Measurements from ENCODE around the gene WNT3. TPM values are rescaled to one million over a fixed set of nuclear protein-coding genes. Genes with fewer than 3 reads are reported as not detected.

The WNT3 gene
- total and polyA plus RNA-seq, 2 experiments from 2014 or later = 2.1 to 3.0 TPM

DNA sequence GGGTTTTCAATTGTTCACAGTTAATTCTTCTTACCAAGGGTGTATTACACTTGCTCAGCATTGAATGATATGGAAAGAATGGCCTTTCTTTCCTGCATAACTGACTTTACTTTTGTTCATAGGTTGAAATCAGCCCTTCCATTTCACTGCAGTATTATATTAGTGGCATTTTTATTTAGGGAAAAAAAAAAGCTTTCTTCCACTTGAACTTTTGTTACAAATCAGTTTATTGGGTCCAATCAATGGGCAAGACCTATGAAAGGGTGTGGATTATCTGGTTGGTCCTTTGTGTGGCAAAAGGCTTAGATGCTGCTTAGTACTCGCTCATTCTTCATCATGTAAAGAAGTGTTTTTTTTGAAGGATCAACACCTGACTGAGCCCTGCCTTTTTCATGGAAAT lies 74.1 kb downstream of the WNT3 start:
- Histone ChIP-seq H3K79me2 (ENCODE audit: insufficient read depth) (no peaks in the 10 kb centered on the region), H3K4me3 (no peak overlapping the region), H3K36me3 (ENCODE audit: low read depth) (no peaks in the 10 kb centered on the region), H3K27me3 (replicated peaks; ENCODE audit: insufficient read depth) (no peaks in the 10 kb centered on the region), H2AFZ (no peak overlapping the region), H3K4me2 (ENCODE audit: unreplicated experiment) (no peak overlapping the region), H3F3A (ENCODE audit: insufficient read depth) (peaks cover 30% of the 10 kb centered on the region), H3K9me3 (ENCODE audit: low read depth) (no peaks in the 10 kb centered on the region), H3K9me2 (ENCODE audit: insufficient read depth) (no peaks in the 10 kb centered on the region), H3K9ac (no peak overlapping the region), H3K27ac (no peak overlapping the region), H3K4me1 (ENCODE audit: insufficient read depth) (peaks cover 30% of the 10 kb centered on the region), H4K20me1 (ENCODE audit: insufficient read depth) (no peaks in the 10 kb centered on the region)
- no peak for DNase-seq
- WGBS, 2 experiments (ENCODE audit: low coverage in 1 of 2, low lambda C conversion rate in 2 of 2, missing lambda C conversion rate in 2 of 2) = 96 to 97% methylated on average over 1 of the region's 1 CpG
- in situ Hi-C loops (cut with MboI) = no loop called here
- no peak for TF ChIP-seq EZH2phosphoT487 (IDR thresholded peaks at IDR 0.05; ENCODE audit: insufficient read depth, low read depth)
- TF ChIP-seq EZH2 (IDR thresholded peaks at IDR 0.05; ENCODE audit: insufficient read depth, poor library complexity, severe bottlenecking) = no peak

- Histone ChIP-seq H4K20me1 (ENCODE audit: insufficient read depth) (no peaks in the 10 kb centered on the region), H3F3A (ENCODE audit: insufficient read depth) (peaks cover 30% of the 10 kb centered on the region), H3K27ac (peak overlapping the region; percentile 79), H2AFZ (peak overlapping the region; percentile 8; the same call in 1 of the 2 replicates), H3K9me3 (ENCODE audit: low read depth) (no peaks in the 10 kb centered on the region), H3K4me3 (no peak overlapping the region), H3K27me3 (replicated peaks; ENCODE audit: insufficient read depth) (no peaks in the 10 kb centered on the region), H3K4me2 (ENCODE audit: unreplicated experiment) (peak overlapping the region; percentile 45), H3K9me2 (ENCODE audit: insufficient read depth) (no peaks in the 10 kb centered on the region), H3K36me3 (ENCODE audit: low read depth) (no peaks in the 10 kb centered on the region), H3K4me1 (ENCODE audit: insufficient read depth) (peaks cover 30% of the 10 kb centered on the region), H3K9ac (peak overlapping the region; percentile 43; the same call in 1 of the 2 replicates), H3K79me2 (ENCODE audit: insufficient read depth) (no peaks in the 10 kb centered on the region)
- peak; percentile 98 for DNase-seq
- TF ChIP-seq EZH2phosphoT487 (IDR thresholded peaks at IDR 0.05; ENCODE audit: insufficient read depth, low read depth) (no peak), EZH2 (IDR thresholded peaks at IDR 0.05; ENCODE audit: insufficient read depth, poor library complexity, severe bottlenecking) (no peak)
- WGBS, 2 experiments (ENCODE audit: low coverage in 1 of 2, low lambda C conversion rate in 2 of 2, missing lambda C conversion rate in 2 of 2) = 30 to 31% methylated on average over 7 of the region's 7 CpGs
- in situ Hi-C loops (cut with MboI) = no loop called here
Observed at GRCh38 chr17:46742565-46743270, 75.8 kb downstream of the WNT3 start.

GRCh38 chr17:46741122-46741730 lies 77.3 kb downstream of the WNT3 start:
- H4K20me1 ChIP-seq (ENCODE audit: insufficient read depth) = no peaks in the 10 kb centered on the region
- H3F3A ChIP-seq (ENCODE audit: insufficient read depth) = peaks cover 30% of the 10 kb centered on the region
- no peak overlapping the region for H3K9ac ChIP-seq
- H3K27ac ChIP-seq = no peak overlapping the region
- peaks cover 30% of the 10 kb centered on the region for H3K4me1 ChIP-seq (ENCODE audit: insufficient read depth)
- no peak for DNase-seq
- TF ChIP-seq EZH2phosphoT487 (IDR thresholded peaks at IDR 0.05; ENCODE audit: insufficient read depth, low read depth) (no peak), EZH2 (IDR thresholded peaks at IDR 0.05; ENCODE audit: insufficient read depth, poor library complexity, severe bottlenecking) (no peak)
- WGBS, 2 experiments (ENCODE audit: low coverage in 1 of 2, low lambda C conversion rate in 2 of 2, missing lambda C conversion rate in 2 of 2) = 98% methylated on average over 2 of the region's 2 CpGs
- H3K27me3 ChIP-seq (replicated peaks; ENCODE audit: insufficient read depth) = no peaks in the 10 kb centered on the region
- H3K4me3 ChIP-seq = no peak overlapping the region
- no peaks in the 10 kb centered on the region for H3K9me2 ChIP-seq (ENCODE audit: insufficient read depth)
- no peak overlapping the region for H3K4me2 ChIP-seq (ENCODE audit: unreplicated experiment)
- no peak overlapping the region for H2AFZ ChIP-seq
- no peaks in the 10 kb centered on the region for H3K79me2 ChIP-seq (ENCODE audit: insufficient read depth)
- no peaks in the 10 kb centered on the region for H3K9me3 ChIP-seq (ENCODE audit: low read depth)
- in situ Hi-C loops (cut with MboI) = no loop called here
- H3K36me3 ChIP-seq (ENCODE audit: low read depth) = no peaks in the 10 kb centered on the region

GRCh38 chr17:46739982-46740381 lies 78.5 kb downstream of the WNT3 start:
- Histone ChIP-seq H3K27ac (no peak overlapping the region), H4K20me1 (ENCODE audit: insufficient read depth) (no peaks in the 10 kb centered on the region), H3F3A (ENCODE audit: insufficient read depth) (peaks cover 30% of the 10 kb centered on the region), H3K27me3 (replicated peaks; ENCODE audit: insufficient read depth) (no peaks in the 10 kb centered on the region), H3K4me3 (no peak overlapping the region), H3K9me2 (ENCODE audit: insufficient read depth) (no peaks in the 10 kb centered on the region), H3K79me2 (ENCODE audit: insufficient read depth) (no peaks in the 10 kb centered on the region), H3K9me3 (ENCODE audit: low read depth) (no peaks in the 10 kb centered on the region), H3K4me1 (ENCODE audit: insufficient read depth) (peaks cover 30% of the 10 kb centered on the region), H2AFZ (no peak overlapping the region), H3K9ac (no peak overlapping the region), H3K36me3 (ENCODE audit: low read depth) (no peaks in the 10 kb centered on the region), H3K4me2 (ENCODE audit: unreplicated experiment) (no peak overlapping the region)
- in situ Hi-C loops (cut with MboI) = no loop called here
- no peak for TF ChIP-seq EZH2phosphoT487 (IDR thresholded peaks at IDR 0.05; ENCODE audit: insufficient read depth, low read depth)
- no peak for TF ChIP-seq EZH2 (IDR thresholded peaks at IDR 0.05; ENCODE audit: insufficient read depth, poor library complexity, severe bottlenecking)
- no peak for DNase-seq
